GM21526 (cell line): ENCODE measurements around the gene ANO5.

Experiments
- ATAC-seq: cut with Tn5 transposase; IDR thresholded peaks from one replicate; pipeline ENCODE4 v1.9.1; 2021; ENCODE audit warnings: moderate library complexity; ENCODE audit not compliant: unreplicated experiment, low FRiP score

Gene ANO5

GRCh38 chr11:22331771-22332170 is 138.9 kb downstream of the ANO5 start:
- ATAC-seq, result no peak
